ENCODE data around the gene PCYT1A. TPM values are rescaled to one million over a fixed set of nuclear protein-coding genes. Genes with fewer than 3 reads are reported as not detected.
"Not testable (repeated sequence)": the region's sequence is repeated elsewhere in the genome, so short reads cannot be mapped to it uniquely, and the experiment has no call there.

The PCYT1A gene
- polyA plus RNA-seq, 1 donor: 51.3 TPM

DNA sequence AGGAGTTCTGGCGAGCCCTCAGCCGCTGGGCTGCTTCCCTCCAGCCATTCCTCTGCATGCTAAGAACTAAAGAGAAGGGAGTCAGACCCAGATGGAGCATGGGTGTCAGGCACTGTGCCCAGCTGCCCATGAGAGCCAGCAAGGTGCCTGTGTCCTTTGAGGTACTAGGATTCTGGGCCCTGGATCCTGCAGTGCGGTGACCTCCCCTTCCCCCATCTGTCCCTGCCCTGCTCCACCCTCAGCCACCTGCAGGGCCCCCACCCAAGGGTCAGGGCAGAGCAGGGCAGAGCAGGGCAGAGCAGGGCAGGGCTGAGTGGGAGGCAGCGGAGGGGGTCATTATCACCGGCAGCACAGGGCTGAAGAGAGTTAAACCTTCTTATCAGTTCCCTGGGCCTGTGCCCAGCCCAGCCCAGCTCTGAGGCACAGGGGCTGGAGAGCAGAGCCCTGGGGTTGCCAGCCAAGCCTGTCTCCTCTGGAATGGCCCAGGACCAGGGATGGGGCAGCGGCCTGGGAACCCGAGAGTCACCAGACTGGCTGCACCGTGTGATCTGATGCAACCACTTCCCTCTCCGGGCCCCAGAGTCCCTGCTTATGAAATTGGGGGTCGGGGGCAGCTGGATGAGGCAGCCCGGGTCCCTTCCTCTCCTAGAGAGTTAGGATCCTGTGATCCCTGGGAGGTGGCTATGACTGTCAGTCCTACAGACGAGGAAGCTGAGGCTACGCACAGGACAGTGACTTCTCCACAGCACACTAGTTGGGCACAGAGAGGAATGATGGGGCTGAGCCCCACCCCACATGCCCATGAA lies 93.6 kb downstream of the PCYT1A start:
- no peak for DNase-seq

DNA sequence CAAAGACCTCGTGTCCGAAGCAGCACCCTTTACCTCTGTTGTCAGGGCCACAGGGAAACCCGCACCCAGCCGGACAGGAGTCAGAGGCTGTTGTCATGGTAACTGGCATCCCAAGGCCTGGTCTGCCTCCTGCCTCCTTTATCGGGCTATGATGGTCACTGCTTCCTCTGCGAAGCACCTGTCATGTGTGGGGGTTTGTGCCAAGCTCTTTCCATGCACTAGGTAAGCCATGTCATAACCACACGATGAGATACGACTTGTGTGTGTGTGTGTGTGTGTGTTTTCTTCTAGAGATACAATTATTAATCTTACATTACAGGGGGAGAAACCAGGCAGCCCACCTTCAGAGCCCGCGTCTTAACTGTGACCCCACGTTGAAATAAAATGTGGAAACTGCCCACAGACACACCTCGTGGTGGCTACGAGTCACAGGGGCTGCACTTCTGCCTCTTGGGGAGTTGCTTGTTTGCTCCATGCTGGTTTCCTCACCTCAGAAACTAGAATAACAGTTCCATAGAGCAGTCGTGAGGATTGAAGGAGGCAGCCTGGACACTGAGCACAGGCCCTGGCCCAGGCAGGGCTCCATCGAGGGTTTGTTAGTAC lies 94.3 kb downstream of the PCYT1A start:
- DNase-seq: no peak

DNA sequence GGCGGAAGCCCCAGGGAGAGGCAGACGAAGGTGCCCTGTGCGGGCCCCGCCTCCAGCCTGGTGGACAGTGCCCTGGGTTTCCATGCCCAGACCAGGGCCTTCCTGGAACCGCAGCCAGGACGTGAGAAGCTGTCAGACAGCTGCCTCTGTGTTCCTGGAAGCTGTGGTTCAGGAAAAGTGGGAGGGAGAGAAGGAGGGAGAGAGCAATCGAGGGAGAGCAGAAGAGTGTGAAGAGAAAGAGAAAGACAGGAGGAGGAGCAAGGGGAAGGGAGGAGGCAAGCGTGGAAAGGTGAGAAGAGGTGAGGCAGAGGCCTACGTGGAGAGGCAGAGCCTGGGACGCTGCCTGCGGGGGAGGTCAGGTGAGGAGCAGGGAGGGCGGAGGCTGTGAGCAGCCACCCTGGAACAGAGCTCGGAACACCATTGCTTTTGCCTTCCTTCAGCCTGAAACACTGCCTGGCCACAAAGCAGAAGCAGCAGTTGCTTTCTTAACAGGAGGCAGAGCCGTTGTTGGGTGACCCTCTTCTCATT lies 94.9 kb downstream of the PCYT1A start:
- DNase-seq: no peak

- no peak for DNase-seq
Observed at GRCh38 chr3:196192036-196192523, 95.4 kb downstream of the PCYT1A start.

GRCh38 chr3:196189566-196190347 lies 97.8 kb downstream of the PCYT1A start:
- DNase-seq: no peak

DNA sequence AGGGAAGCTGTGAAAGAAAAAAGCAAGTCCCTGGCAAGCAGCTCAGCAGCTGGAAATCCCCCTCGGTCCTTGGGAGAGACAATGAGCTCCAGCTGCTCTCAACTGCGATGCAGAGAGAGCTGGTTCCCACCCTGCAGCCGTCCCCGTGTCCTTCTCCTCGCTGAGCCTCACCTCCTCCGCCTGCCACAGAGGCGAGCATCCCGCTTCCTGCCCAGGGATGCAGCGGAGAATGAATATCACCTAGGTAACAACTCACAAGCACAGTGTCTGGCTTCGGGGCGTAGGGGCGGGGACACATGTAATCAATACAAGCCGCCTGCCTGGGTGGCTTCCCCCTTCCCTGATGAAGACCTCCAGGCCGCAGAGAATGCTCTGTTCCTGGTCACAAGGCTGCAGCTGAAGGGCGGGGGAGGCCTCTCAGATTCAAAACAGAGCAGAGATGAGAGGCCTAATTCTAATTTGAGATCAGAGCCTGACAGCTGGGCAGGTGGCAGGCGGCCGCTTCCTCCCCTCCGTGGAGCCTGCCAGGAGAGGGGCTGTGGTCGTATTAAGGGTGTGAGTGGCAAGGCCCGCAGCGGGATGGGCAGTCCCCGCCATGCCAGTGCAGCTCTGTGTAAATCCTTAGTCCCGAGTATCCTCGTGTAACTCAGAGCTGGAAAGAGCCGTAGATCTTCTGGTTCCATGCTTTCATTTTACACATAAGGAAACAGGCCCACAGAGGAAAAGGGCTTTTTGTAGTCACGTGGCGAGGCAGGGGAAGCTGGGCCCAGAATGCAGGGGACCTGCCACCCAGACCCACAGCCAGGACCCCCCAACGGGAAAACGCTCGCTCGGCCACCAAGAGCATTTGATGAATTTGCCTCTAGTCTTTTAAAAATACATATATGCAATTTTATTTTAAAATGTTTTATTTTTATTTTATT lies 100.6 kb downstream of the PCYT1A start:
- no peak for DNase-seq

GRCh38 chr3:196184881-196185280 lies 102.6 kb downstream of the PCYT1A start:
- no peak for DNase-seq

GRCh38 chr3:196184169-196184432 lies 103.4 kb downstream of the PCYT1A start:
- DNase-seq: not testable (repeated sequence)

GRCh38 chr3:196181127-196181546 lies 106.4 kb downstream of the PCYT1A start:
- DNase-seq: no peak

DNA sequence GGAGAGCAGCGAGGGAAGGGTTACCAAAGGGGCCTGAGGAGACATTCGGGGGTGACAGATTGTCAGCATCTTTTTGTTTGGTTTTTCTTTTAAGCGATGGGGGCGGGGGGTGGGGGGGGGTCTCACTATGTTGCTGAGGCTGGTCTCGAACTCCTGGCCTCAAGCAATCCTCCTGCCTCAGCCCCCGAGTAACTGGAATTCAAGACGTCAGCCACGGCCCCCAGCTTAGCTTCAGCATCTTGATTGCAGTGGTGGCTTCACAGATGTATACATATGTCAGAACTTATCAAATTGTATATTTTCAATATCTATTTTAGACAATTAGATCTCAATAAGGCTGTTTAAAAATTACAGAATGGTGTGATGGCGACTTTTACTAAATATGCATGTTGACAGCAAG lies 107.2 kb downstream of the PCYT1A start:
- DNase-seq: no peak

Other genes starting within 250 kb of the PCYT1A start
- 55.1 TPM for gene TFRC, start 205.6 kb downstream of the PCYT1A start, polyA plus RNA-seq (ENCODE audit: insufficient read length)
- gene ZDHHC19, start 76.3 kb downstream of the PCYT1A start, polyA plus RNA-seq (ENCODE audit: insufficient read length): not detected
- gene SLC51A, start 71.2 kb downstream of the PCYT1A start, polyA plus RNA-seq (ENCODE audit: insufficient read length): 18.0 TPM
- 42.9 TPM for gene DYNLT2B, start 30.5 kb upstream of the PCYT1A start, polyA plus RNA-seq (ENCODE audit: insufficient read length)
- gene TM4SF19, start 50.7 kb upstream of the PCYT1A start, polyA plus RNA-seq (ENCODE audit: insufficient read length): 0.48 TPM
- gene UBXN7, start 144.7 kb upstream of the PCYT1A start, polyA plus RNA-seq (ENCODE audit: insufficient read length): 39.7 TPM
- gene RNF168, start 216.0 kb upstream of the PCYT1A start, polyA plus RNA-seq (ENCODE audit: insufficient read length): 21.9 TPM
- not detected for gene SMCO1, start 227.6 kb upstream of the PCYT1A start, polyA plus RNA-seq (ENCODE audit: insufficient read length)

Data from left kidney (tissue), 2 donors.